ENCODE results near the gene HES4.
"Not testable (repeated sequence)": the region's sequence is repeated elsewhere in the genome, so short reads cannot be mapped to it uniquely, and the experiment has no call there.

Gene HES4

DNA sequence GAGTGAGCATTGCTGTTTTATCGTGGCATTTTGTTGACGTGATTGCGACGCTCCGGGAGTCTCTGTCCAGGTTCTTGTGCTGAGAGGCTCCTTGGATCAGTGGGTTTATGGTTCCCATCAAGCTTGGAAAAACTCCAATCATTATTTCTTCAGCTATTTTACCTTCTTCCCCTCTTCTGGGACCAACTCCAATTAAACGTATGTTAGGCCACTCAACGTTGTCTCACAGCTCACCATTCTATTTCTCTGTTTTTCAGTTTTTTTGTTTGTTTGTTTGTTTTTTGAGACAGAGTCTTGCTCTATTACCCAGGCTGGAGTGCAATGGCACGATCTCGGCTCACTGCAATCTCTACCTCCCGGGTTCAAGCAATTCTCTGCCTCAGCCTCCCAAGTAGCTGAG lies 8.0 kb downstream of the HES4 start:
- no peak for DNase-seq (ENCODE audit: low spot score)
- Histone ChIP-seq H3K9me3 (ENCODE audit: severe bottlenecking) (no peaks in the 10 kb centered on the region), H3K27ac (ENCODE audit: poor library complexity, severe bottlenecking) (no peak overlapping the region), H3K27me3 (ENCODE audit: insufficient read depth, poor library complexity, severe bottlenecking) (no peaks in the 10 kb centered on the region), H3K4me1 (ENCODE audit: insufficient read depth, poor library complexity, severe bottlenecking) (peaks cover 5% of the 10 kb centered on the region), H3K36me3 (ENCODE audit: low read depth) (no peaks in the 10 kb centered on the region), H3K4me3 (ENCODE audit: severe bottlenecking) (no peak overlapping the region)
- TF ChIP-seq, protein P1, sequence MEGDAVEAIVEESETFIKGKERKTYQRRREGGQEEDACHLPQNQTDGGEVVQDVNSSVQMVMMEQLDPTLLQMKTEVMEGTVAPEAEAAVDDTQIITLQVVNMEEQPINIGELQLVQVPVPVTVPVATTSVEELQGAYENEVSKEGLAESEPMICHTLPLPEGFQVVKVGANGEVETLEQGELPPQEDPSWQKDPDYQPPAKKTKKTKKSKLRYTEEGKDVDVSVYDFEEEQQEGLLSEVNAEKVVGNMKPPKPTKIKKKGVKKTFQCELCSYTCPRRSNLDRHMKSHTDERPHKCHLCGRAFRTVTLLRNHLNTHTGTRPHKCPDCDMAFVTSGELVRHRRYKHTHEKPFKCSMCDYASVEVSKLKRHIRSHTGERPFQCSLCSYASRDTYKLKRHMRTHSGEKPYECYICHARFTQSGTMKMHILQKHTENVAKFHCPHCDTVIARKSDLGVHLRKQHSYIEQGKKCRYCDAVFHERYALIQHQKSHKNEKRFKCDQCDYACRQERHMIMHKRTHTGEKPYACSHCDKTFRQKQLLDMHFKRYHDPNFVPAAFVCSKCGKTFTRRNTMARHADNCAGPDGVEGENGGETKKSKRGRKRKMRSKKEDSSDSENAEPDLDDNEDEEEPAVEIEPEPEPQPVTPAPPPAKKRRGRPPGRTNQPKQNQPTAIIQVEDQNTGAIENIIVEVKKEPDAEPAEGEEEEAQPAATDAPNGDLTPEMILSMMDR (IDR thresholded peaks at IDR 0.05; ENCODE audit: poor library complexity, severe bottlenecking), result no peak
- no peak for ATAC-seq (ENCODE audit: low read depth)

DNA sequence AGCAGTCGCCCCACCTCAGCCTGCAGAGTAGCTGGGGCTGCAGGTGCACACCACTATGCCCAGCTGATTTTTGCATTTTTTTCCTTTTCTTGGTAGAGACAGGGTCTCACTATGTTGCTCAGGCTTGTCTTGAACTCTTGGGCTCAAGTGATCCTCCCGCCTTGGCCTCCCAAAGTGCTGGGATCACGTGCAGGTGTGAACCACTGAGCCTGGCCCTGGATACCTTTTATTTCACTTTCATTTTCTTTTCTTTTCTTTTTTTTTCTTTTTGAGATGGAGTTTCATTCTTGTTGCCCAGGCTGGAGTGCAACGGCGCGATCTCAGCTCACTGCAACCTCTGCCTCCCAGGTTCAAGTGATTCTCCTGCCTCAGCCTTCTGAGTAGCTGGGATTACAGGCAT lies 8.6 kb downstream of the HES4 start:
- ATAC-seq (ENCODE audit: low read depth); H3K27ac ChIP-seq (ENCODE audit: poor library complexity, severe bottlenecking); DNase-seq (ENCODE audit: low spot score); H3K9me3 ChIP-seq (ENCODE audit: severe bottlenecking); H3K36me3 ChIP-seq (ENCODE audit: low read depth); H3K27me3 ChIP-seq (ENCODE audit: insufficient read depth, poor library complexity, severe bottlenecking); H3K4me1 ChIP-seq (ENCODE audit: insufficient read depth, poor library complexity, severe bottlenecking); H3K4me3 ChIP-seq (ENCODE audit: severe bottlenecking): not testable (repeated sequence)

DNA sequence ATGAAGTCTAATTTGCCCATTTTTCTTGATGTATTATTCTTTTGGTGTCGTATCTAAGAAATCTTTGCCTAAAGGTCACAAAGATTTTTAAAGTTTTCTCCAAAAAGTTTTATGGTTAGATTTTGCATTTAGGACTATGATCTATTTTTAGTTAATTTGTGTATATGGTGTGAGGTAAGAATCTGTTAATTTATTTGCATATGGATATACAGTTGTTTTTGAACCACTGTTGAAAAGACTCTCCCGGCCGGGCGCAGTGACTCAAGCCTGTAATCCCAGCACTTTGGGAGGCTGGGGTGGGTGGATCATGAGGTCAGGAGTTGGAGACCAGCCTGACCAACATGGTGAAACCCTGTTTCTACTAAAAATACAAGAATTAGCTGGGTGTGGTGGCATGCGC lies 11.8 kb downstream of the HES4 start:
- H3K36me3 ChIP-seq (ENCODE audit: low read depth); H3K9me3 ChIP-seq (ENCODE audit: severe bottlenecking); ATAC-seq (ENCODE audit: low read depth); DNase-seq (ENCODE audit: low spot score); H3K27ac ChIP-seq (ENCODE audit: poor library complexity, severe bottlenecking); H3K4me1 ChIP-seq (ENCODE audit: insufficient read depth, poor library complexity, severe bottlenecking); H3K4me3 ChIP-seq (ENCODE audit: severe bottlenecking); H3K27me3 ChIP-seq (ENCODE audit: insufficient read depth, poor library complexity, severe bottlenecking): not testable (repeated sequence)

DNA sequence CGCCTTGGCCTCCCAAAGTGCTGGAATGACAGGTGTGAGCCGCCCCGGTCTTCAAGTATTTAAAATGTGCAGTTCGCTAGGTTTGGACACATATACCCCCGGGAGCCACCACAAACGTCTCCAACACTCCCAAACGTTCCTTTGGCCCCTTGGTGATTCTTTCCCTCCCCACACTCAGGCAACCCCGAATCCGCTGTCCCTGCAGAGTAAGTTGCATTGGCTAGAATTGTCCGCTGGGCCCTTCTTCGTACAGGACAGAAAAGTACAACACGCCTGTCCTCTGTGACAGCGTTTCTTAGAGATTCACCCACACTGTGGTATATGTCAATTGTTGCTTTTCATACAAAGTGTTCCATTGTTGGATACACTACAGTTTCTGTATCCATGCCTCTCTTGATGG lies 14.8 kb downstream of the HES4 start:
- H3K36me3 ChIP-seq (ENCODE audit: low read depth), result no peaks in the 10 kb centered on the region
- no peaks in the 10 kb centered on the region for H3K9me3 ChIP-seq (ENCODE audit: severe bottlenecking)
- H3K4me1 ChIP-seq (ENCODE audit: insufficient read depth, poor library complexity, severe bottlenecking), result no peaks in the 10 kb centered on the region
- no peak overlapping the region for H3K27ac ChIP-seq (ENCODE audit: poor library complexity, severe bottlenecking)
- peaks cover 5% of the 10 kb centered on the region for H3K27me3 ChIP-seq (ENCODE audit: insufficient read depth, poor library complexity, severe bottlenecking)
- ATAC-seq (ENCODE audit: low read depth) (no peak), DNase-seq (ENCODE audit: low spot score) (no peak)
- TF ChIP-seq, protein P1 (IDR thresholded peaks at IDR 0.05; ENCODE audit: poor library complexity, severe bottlenecking), result no peak
- no peak overlapping the region for H3K4me3 ChIP-seq (ENCODE audit: severe bottlenecking)

DNA sequence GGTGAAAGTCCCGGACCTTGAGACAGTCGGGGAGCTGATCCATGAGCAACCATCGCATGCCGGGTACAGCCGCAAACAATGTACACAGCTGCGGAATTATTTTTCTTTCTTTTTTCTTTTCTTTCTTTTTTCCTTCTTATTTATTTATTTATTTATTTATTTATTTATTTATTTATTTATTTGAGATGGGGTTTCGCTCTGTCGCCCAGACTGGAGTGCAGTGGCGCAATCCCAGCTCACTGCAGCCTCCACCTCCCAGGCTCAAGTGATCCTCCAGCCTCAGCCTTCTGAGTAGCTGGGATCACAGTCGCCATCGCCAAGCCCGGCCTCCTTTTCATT lies 15.5 kb downstream of the HES4 start:
- no peak for ATAC-seq (ENCODE audit: low read depth)
- Histone ChIP-seq H3K4me1 (ENCODE audit: insufficient read depth, poor library complexity, severe bottlenecking) (no peaks in the 10 kb centered on the region), H3K27ac (ENCODE audit: poor library complexity, severe bottlenecking) (no peak overlapping the region), H3K9me3 (ENCODE audit: severe bottlenecking) (no peaks in the 10 kb centered on the region), H3K4me3 (ENCODE audit: severe bottlenecking) (no peak overlapping the region), H3K27me3 (ENCODE audit: insufficient read depth, poor library complexity, severe bottlenecking) (peaks cover 5% of the 10 kb centered on the region), H3K36me3 (ENCODE audit: low read depth) (no peaks in the 10 kb centered on the region)
- DNase-seq (ENCODE audit: low spot score), result no peak
- TF ChIP-seq, protein P1 (IDR thresholded peaks at IDR 0.05; ENCODE audit: poor library complexity, severe bottlenecking), result peak; percentile 62

DNA sequence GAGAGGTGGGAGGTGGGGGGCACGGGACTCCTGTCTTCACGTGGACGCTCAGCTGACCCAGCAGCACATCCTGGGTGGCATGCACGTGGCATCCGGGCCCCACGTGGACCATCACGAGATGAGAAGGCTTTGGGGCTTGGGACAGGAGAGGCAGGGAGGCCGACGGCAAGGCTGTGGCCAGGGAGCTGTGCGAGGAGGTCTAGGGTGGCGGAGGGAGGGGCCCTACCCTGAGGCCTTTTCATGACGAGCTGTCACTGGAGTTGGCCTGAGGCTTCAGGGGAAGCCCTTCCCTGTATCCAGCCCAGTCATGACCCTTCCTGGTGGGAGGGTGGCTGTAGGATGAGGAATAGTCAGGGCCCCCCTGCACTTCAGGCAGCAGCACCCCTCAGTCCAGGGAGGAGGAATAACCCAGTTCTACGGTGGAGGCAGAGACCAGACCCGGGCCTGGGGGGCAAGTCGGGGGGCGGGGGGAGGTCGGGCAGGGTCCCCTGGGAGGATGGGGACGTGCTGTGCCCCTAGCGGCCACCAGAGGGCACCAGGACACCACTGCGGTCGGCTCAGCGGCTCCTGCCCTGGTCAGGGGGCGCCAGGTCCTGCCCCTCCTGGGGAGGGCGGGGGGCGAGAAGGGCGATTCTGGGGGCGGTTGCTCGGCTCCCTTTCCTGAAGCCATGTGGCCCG lies 16.0 kb downstream of the HES4 start:
- H3K4me1 ChIP-seq (ENCODE audit: insufficient read depth, poor library complexity, severe bottlenecking), result no peaks in the 10 kb centered on the region
- DNase-seq (ENCODE audit: low spot score), result no peak
- H3K27me3 ChIP-seq (ENCODE audit: insufficient read depth, poor library complexity, severe bottlenecking), result peaks cover 5% of the 10 kb centered on the region
- no peak overlapping the region for H3K27ac ChIP-seq (ENCODE audit: poor library complexity, severe bottlenecking)
- TF ChIP-seq, protein P1 (IDR thresholded peaks at IDR 0.05; ENCODE audit: poor library complexity, severe bottlenecking), result peak; percentile 93
- no peaks in the 10 kb centered on the region for H3K9me3 ChIP-seq (ENCODE audit: severe bottlenecking)
- peak; percentile 40; the same call in 2 of the 3 replicates for ATAC-seq (ENCODE audit: low read depth)
- H3K4me3 ChIP-seq (ENCODE audit: severe bottlenecking), result no peak overlapping the region
- H3K36me3 ChIP-seq (ENCODE audit: low read depth), result no peaks in the 10 kb centered on the region
